HG03439 (cell line): ENCODE measurements around the gene WHAMM.
"Not testable (repeated sequence)": the region's sequence is repeated elsewhere in the genome, so short reads cannot be mapped to it uniquely, and the experiment has no call there.

Source experiments
- ATAC-seq: cut with Tn5 transposase; IDR thresholded peaks from one replicate; pipeline ENCODE4 v1.9.1; 2021; ENCODE audit warnings: mild to moderate bottlenecking, moderate library complexity; ENCODE audit not compliant: unreplicated experiment

Gene WHAMM

GRCh38 chr15:82803793-82804574 lies 5.4 kb upstream of the WHAMM start:
- no peak for ATAC-seq

DNA sequence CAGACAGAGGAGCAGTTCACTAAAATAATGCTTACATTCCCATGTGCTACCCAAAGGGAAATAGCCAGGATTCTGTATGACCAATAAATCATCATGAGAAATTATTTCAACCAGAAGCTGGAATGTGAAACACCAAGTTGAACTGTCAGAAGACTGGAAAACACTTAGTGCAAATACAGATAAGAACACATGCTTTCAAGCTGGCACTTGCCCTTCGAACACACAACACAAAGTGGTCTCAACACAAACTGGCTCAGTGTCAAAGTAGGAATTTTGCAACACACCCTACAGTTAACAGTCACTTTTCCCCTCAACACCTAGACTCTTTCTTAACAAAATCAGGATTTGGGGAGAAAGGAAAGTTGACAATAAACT lies 4.9 kb upstream of the WHAMM start:
- no peak for ATAC-seq

GRCh38 chr15:82805994-82806406 lies 3.4 kb upstream of the WHAMM start, which contains the start of gene FSD2:
Gene FSD2 (minus strand): TSS chr15:82806069. CDS start chr15:82787390, 18,679 bp downstream.
- peak; percentile 34 for ATAC-seq

DNA sequence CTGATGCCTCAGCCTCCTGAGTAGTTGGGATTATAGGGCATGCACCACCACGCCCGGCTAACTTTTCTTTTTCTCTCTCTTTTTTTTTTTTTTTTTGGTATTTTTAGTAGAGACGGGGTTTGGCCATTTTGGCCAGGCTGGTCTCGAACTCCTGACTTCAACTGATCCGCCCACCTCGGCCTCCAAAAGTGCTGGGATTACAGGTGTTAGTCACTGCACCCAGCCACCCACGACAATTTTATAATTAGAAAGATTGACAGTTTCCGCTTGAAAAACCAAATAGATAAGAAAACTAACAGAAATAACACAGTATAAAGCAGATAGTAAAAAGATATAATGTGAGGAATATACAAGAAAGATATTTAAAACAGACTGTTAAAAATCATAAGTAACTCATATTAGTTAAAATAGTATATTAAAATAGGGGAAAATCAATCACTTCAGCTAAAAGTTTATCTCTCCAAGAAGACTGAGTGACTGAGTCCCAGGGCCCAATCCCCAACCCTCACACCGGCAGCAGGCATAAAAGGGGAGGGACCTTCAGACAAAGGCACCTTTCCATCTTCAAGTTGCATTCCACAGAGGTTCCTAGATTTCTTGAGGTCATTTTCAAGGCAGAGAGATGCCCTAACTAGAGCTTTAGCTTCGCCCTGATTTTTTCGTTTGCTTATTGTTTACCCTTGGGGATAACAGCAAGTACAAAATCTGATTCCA lies 1.4 kb upstream of the WHAMM start:
- ATAC-seq: no peak

GRCh38 chr15:82808634-82809041 lies 790 bp upstream of the WHAMM start:
- ATAC-seq: no peak

GRCh38 chr15:82810061-82810889 lies 847 bp downstream of the WHAMM start:
- ATAC-seq: peak; percentile 3

- ATAC-seq: no peak
Observed at GRCh38 chr15:82810890-82811426, 1.5 kb downstream of the WHAMM start.

GRCh38 chr15:82812994-82813393 lies 3.6 kb downstream of the WHAMM start:
- ATAC-seq: no peak

DNA sequence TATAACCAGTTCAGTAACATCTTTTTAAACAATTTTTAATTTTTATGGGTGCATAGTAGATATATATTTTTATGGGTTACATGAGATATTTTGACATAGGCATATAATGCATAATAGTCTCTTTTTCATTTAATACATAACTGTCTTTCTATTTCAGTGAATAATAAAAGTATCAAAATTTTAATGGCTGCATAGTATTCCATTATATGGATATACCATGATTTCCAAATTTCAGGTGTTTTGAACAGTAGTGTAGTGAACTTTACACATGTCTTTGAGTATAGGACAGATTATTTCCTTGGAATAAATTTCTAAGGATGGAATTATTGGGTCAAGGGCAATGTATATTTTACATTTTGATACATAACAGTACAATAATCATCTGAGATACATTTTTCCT lies 10.7 kb downstream of the WHAMM start:
- ATAC-seq: no peak

DNA sequence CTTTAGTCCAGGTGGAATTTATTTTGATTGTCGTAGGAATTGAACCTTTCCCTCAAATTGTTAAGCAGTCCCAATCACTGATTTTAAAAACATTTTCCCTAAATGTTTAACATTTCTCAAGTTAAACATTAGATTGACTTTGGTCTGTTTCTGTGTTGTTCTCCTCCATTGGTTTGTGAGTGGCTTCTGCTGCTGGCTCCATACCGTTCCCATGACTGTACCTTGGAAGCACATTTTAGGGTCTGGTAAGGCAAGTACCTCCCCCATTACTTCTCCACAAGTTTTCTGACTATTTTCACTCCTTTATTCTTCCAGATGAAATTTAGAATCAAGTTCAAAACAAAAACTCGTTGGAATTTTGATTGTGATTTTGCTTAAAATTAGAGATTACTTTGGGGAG lies 12.0 kb downstream of the WHAMM start:
- ATAC-seq: not testable (repeated sequence)

DNA sequence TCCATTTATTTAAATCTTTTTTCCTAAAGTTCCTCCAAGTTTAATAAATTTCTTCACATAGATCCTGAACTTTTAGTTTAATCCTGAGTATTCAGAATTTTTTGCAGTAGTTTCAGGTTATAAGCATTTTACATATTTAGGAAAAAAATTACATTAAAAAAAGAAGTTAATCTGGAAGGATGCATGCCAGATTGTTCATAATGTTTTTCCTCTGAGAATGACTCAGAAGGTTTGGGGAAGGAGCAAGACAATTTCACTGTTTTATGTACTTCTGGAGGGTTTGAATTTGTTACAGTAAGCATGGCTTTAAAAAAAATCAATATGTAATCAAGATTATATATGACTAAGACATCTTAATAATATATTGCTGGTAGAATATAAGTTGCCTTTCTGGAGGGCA lies 12.4 kb downstream of the WHAMM start:
- ATAC-seq: not testable (repeated sequence)

DNA sequence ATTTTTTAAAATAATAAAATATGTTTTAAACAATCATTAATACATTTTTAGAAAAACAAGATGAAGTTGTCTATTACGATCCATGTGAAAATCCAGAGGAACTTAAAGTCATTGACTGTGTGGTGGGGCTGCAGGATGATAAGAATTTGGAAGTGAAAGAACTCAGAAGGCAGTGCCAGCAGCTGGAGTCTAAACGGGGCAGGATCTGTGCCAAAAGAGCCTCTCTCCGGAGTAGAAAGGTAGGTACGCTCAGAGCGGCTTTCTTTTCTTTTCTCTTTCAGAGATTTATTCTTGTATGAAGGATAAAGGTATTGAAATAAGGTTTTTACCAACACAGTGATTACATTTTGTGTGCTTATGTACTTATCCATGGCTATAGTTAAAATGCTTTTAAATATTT lies 13.6 kb downstream of the WHAMM start:
- no peak for ATAC-seq

DNA sequence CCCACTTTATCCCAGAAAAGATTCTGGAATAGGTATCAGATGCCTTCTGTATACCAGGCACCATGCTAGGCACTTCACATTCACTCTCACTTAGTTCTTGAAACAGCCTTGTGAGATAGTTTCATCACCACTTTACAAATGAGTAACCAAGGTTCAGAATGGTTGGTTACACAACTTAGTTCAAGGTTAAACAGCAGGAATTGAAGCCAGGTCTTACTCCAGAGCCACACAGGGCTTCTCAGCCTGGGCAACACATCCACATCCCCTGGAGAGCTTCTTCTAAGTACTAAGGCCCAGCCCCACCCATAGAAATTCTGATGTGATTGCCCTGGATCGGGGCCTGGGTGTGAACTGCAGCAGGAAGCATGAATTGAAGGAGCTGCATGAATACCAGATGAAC lies 18.6 kb downstream of the WHAMM start:
- ATAC-seq: no peak

DNA sequence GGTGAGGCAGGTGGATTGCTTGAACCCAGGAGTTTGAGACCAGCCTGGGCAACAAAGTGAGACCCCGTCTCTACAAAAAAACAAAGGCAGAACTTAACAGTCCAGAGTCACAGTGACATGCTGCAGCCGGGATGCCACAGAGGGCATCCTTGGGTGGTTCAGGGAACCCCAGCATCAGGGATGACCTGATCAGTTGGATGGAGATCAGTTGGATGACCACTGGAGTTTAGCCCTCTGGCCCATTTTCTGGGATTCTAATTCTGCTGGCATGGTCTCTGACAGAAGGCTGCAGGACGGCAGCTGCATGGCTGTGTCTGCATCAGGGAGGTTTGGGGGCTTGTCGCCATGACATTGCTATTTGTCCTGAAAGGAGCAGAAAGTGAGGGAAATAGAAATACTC lies 19.8 kb downstream of the WHAMM start:
- no peak for ATAC-seq

GRCh38 chr15:82830427-82831173 lies 21.2 kb downstream of the WHAMM start:
- ATAC-seq: no peak

- ATAC-seq: peak; percentile 5
Observed at GRCh38 chr15:82831894-82832600, 22.6 kb downstream of the WHAMM start.

DNA sequence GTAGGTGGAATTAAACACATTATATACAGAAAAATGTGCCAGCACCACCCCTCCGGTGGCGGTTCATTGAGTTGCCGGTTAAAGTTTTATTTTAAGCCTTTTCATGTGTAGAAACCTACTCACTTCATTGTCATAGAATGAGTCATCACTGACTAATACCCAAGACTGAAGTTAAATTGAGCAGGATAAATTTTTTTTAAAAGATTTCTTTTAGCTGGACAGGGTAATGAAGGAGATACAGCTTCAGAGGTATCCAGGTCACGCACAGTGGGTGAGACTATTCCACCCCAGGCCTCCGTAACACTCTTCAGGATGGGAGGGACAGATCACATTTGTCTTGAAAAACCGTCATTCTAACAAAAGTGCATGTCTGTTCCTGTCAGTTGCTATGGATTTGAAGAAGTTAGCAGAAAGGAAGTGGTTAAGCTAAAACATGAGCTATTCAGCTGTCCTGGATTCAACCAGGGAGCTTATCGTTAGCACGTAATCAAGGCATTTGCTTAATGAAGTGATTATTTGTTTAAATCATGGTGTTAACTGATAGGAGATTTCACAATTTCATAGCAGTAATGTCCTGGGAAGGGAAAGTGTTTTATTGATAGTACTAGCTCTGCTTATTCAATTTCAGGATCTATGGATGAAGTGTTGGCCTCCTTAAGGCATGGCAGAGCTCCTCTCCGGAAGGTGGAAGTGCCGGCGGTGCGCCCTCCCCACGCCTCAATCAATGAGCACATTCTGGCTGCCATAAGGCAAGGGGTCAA lies 23.4 kb downstream of the WHAMM start:
- ATAC-seq: peak; percentile 85

- ATAC-seq: no peak
Observed at GRCh38 chr15:82833362-82833682, 23.9 kb downstream of the WHAMM start.

- no peak for ATAC-seq
Observed at GRCh38 chr15:82835391-82835917, 26.0 kb downstream of the WHAMM start.
